HG03342 (cell line): ENCODE measurements around the gene KIAA1191.

Source experiments
- ATAC-seq: cut with Tn5 transposase; IDR thresholded peaks from one replicate; pipeline ENCODE4 v1.9.1; 2021; ENCODE audit warnings: mild to moderate bottlenecking, moderate library complexity; ENCODE audit not compliant: unreplicated experiment

Gene KIAA1191

GRCh38 chr5:176365351-176366231, 4.0 kb upstream of the KIAA1191 start, which contains the start of gene ARL10:
Gene ARL10, plus strand, starts transcription at chr5:176365487. Its CDS starts 77 bp downstream, at chr5:176365564.
- ATAC-seq = peak; percentile 38

GRCh38 chr5:176364765-176365350, 3.3 kb upstream of the KIAA1191 start:
- peak; percentile 6 for ATAC-seq

GRCh38 chr5:176362233-176362490, 598 bp upstream of the KIAA1191 start:
- peak; percentile 17 for ATAC-seq

- no peak for ATAC-seq
These were observed 599 bp downstream of the KIAA1191 start for GRCh38 chr5:176360894-176361436.

- ATAC-seq = no peak
These were observed 1.9 kb downstream of the KIAA1191 start for GRCh38 chr5:176359658-176360057.

- no peak for ATAC-seq
These were observed 5.4 kb downstream of the KIAA1191 start for GRCh38 chr5:176356179-176356566.

- no peak for ATAC-seq
These were observed 6.0 kb downstream of the KIAA1191 start for GRCh38 chr5:176355400-176356178.

GRCh38 chr5:176353533-176353932, 8.0 kb downstream of the KIAA1191 start:
- no peak for ATAC-seq

- ATAC-seq = no peak
These were observed 9.3 kb downstream of the KIAA1191 start for GRCh38 chr5:176352116-176352878.

- no peak for ATAC-seq
These were observed 11.1 kb downstream of the KIAA1191 start for GRCh38 chr5:176350416-176350815.

- no peak for ATAC-seq
These were observed 18.7 kb downstream of the KIAA1191 start for GRCh38 chr5:176342766-176343458.

- no peak for ATAC-seq
These were observed 19.4 kb downstream of the KIAA1191 start for GRCh38 chr5:176342158-176342483.

GRCh38 chr5:176341325-176342157, 20.0 kb downstream of the KIAA1191 start:
- no peak for ATAC-seq

GRCh38 chr5:176339304-176339703, 22.3 kb downstream of the KIAA1191 start:
- no peak for ATAC-seq

GRCh38 chr5:176337913-176338312, 23.7 kb downstream of the KIAA1191 start:
- ATAC-seq = no peak

GRCh38 chr5:176334031-176334770, 27.4 kb downstream of the KIAA1191 start:
- ATAC-seq = no peak

GRCh38 chr5:176320577-176320976, 41.0 kb downstream of the KIAA1191 start:
- ATAC-seq = no peak

- no peak for ATAC-seq
These were observed 41.6 kb downstream of the KIAA1191 start for GRCh38 chr5:176319827-176320554.
